ENCODE data around the gene DDX51. TPM values are rescaled to one million over a fixed set of nuclear protein-coding genes. Genes with fewer than 3 reads are reported as not detected.

DDX51 gene
- total RNA-seq, 1 experiment from 2014 or later, result 38.1 TPM

DNA sequence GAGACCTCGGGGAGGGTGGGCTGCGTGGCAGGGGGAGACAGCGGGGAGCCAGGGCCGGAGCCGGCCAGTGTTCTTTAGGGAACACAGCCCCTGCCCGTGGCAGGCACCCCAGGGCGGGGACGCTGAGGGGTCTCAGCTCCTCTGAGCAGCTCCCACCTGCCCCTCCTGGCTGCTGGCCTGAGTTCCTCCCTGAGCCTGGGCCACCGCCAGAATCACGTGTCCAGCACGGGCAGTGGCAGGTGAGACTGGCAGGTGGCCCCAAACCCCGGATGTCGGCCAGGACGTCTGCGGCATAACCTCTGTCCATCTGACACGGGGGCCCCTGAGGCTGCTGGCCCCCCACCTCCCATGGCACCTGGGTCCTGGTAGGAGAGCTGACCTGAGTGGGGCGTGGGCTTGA is 25.3 kb upstream of the DDX51 start:
- H3K9ac ChIP-seq (ENCODE audit: low read length), result no peak overlapping the region
- DNase-seq (ENCODE audit: low read depth, low spot score), result no peak
- ChIA-PET POLR2A (no interaction called here), RAD21 (ENCODE audit: low non-redundant PET in 1 of 2, low total read pairs in 2 of 2, uncharacterized antibody in 2 of 2, unreplicated experiment in 2 of 2) (interaction anchor here in 1 of 2 experiments (0.5 kb wide), 1 partner anchor 220 kb away, joined by 3 read pairs; the partner anchor contains the start of gene EP400), CTCF (no interaction called here)
- no peak for ATAC-seq
- H3K4me2 ChIP-seq (ENCODE audit: low read length), result no peak overlapping the region
- no peaks in the 10 kb centered on the region for H3K4me1 ChIP-seq (ENCODE audit: control insufficient read depth in 1 of 2, insufficient read depth in 2 of 2, low read length in 2 of 2)
- no peaks in the 10 kb centered on the region for H3K36me3 ChIP-seq (ENCODE audit: control insufficient read depth in 1 of 2, insufficient read depth in 2 of 2, low read length in 2 of 2)
- no peaks in the 10 kb centered on the region for H3K79me2 ChIP-seq (ENCODE audit: insufficient read depth, low read length)
- H3K27ac ChIP-seq (ENCODE audit: low read depth, low read length), result no peak overlapping the region
- H3K4me3 ChIP-seq (replicated peaks in 1 of 2; ENCODE audit: low read depth in 1 of 2, low read length in 2 of 2), result no peak overlapping the region
- TF ChIP-seq POLR2A (IDR thresholded peaks at IDR 0.05; ENCODE audit: borderline replicate concordance, extremely low read depth, insufficient read depth, insufficient read length) (no peak), CEBPB (IDR thresholded peaks at IDR 0.05; ENCODE audit: low read depth) (no peak), ELF1 (IDR thresholded peaks at IDR 0.05; ENCODE audit: borderline replicate concordance, low read depth) (no peak), FOSL1 (IDR thresholded peaks at IDR 0.05; ENCODE audit: low read depth) (no peak), YY1 (IDR thresholded peaks at IDR 0.05; ENCODE audit: extremely low read depth, insufficient replicate concordance, low read depth, low read length) (no peak), SIN3A (IDR thresholded peaks at IDR 0.05; ENCODE audit: low read depth) (no peak), EZH2 (IDR thresholded peaks at IDR 0.05) (no peak), POLR2AphosphoS5 (IDR thresholded peaks at IDR 0.05; ENCODE audit: low read depth, low read length) (no peak), TCF7L2 (IDR thresholded peaks at IDR 0.05; ENCODE audit: borderline replicate concordance, extremely low read depth, insufficient read depth, insufficient read length) (no peak), SP1 (IDR thresholded peaks at IDR 0.05; ENCODE audit: low read depth) (no peak), RAD21 (IDR thresholded peaks at IDR 0.05; ENCODE audit: low read depth) (no peak)
- TF ChIP-seq, protein P1, sequence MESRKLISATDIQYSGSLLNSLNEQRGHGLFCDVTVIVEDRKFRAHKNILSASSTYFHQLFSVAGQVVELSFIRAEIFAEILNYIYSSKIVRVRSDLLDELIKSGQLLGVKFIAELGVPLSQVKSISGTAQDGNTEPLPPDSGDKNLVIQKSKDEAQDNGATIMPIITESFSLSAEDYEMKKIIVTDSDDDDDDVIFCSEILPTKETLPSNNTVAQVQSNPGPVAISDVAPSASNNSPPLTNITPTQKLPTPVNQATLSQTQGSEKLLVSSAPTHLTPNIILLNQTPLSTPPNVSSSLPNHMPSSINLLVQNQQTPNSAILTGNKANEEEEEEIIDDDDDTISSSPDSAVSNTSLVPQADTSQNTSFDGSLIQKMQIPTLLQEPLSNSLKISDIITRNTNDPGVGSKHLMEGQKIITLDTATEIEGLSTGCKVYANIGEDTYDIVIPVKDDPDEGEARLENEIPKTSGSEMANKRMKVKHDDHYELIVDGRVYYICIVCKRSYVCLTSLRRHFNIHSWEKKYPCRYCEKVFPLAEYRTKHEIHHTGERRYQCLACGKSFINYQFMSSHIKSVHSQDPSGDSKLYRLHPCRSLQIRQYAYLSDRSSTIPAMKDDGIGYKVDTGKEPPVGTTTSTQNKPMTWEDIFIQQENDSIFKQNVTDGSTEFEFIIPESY (IDR thresholded peaks at IDR 0.05; ENCODE audit: extremely low read depth, insufficient replicate concordance, low read length), result no peak
- TF ChIP-seq, protein P2, sequence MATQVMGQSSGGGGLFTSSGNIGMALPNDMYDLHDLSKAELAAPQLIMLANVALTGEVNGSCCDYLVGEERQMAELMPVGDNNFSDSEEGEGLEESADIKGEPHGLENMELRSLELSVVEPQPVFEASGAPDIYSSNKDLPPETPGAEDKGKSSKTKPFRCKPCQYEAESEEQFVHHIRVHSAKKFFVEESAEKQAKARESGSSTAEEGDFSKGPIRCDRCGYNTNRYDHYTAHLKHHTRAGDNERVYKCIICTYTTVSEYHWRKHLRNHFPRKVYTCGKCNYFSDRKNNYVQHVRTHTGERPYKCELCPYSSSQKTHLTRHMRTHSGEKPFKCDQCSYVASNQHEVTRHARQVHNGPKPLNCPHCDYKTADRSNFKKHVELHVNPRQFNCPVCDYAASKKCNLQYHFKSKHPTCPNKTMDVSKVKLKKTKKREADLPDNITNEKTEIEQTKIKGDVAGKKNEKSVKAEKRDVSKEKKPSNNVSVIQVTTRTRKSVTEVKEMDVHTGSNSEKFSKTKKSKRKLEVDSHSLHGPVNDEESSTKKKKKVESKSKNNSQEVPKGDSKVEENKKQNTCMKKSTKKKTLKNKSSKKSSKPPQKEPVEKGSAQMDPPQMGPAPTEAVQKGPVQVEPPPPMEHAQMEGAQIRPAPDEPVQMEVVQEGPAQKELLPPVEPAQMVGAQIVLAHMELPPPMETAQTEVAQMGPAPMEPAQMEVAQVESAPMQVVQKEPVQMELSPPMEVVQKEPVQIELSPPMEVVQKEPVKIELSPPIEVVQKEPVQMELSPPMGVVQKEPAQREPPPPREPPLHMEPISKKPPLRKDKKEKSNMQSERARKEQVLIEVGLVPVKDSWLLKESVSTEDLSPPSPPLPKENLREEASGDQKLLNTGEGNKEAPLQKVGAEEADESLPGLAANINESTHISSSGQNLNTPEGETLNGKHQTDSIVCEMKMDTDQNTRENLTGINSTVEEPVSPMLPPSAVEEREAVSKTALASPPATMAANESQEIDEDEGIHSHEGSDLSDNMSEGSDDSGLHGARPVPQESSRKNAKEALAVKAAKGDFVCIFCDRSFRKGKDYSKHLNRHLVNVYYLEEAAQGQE (IDR thresholded peaks at IDR 0.05; ENCODE audit: low read depth), result no peak
- H3K9me3 ChIP-seq (ENCODE audit: control insufficient read depth in 1 of 2, insufficient read depth in 1 of 2, low read depth in 1 of 2, low read length in 2 of 2), result no peaks in the 10 kb centered on the region
- BruUV-seq (replicated peaks), result no TSS peak
- no peak overlapping the region for H2AFZ ChIP-seq (ENCODE audit: low read depth, low read length, poor library complexity, severe bottlenecking)
- H4K20me1 ChIP-seq (ENCODE audit: insufficient read depth), result no peaks in the 10 kb centered on the region
- no peaks in the 10 kb centered on the region for H3K27me3 ChIP-seq (ENCODE audit: insufficient read depth, low read length)
- no peaks in the 10 kb centered on the region for H3K9me2 ChIP-seq (ENCODE audit: insufficient read depth)
- intact Hi-C loops (cut with micrococcal nuclease), result no loop called here

All from HCT116 (cell line).